Ammon's horn (tissue), 1 donor: Measurements from ENCODE around the gene PCGF3.
"Not testable (repeated sequence)": the region's sequence is repeated elsewhere in the genome, so short reads cannot be mapped to it uniquely, and the experiment has no call there.

Experiments used
- DNase-seq: peaks from one replicate; pipeline ENCODE4 v3.0.0-alpha.2; 2016; ENCODE audit warnings: low spot score

Gene PCGF3

DNA sequence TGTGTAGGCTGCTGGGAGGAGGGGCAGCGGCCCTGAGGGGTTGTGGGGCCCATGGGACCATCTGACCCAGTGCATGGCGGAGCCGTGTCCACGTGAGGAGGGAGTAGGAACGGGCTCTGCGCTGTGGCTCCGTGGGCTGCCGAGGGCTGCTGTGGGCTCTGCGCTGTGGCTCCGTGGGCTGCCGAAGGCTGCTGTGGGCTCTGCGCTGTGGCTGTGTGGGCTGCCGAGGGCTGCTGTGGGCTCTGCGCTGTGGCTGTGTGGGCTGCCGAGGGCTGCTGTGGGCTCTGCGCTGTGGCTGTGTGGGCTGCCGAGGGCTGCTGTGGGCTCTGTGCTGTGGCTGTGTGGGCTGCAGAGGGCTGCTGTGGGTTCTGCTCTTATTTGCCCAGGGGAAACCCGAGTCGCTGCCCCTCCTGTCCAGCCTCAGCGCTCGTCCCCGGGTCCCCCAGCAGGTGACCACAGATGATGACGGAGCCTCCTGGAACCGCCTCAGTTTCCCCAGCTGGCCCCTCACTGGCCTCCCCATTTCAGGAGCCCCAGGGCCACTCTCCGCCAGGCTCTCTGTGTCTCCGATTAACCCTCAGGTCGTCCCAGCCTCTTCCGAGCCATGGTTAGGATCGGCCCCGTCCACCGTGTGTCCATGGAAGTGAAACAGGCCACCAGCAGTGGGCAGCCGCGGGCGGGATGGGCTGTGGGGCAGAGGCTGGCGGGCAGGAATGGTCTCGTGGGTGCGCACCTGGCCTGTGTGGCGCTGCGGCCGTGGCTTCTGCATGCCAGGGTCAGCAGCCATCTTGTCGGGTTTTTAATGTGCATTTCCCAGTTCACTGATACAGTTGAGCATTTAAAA lies 20.0 kb downstream of the PCGF3 start:
- no peak for DNase-seq

DNA sequence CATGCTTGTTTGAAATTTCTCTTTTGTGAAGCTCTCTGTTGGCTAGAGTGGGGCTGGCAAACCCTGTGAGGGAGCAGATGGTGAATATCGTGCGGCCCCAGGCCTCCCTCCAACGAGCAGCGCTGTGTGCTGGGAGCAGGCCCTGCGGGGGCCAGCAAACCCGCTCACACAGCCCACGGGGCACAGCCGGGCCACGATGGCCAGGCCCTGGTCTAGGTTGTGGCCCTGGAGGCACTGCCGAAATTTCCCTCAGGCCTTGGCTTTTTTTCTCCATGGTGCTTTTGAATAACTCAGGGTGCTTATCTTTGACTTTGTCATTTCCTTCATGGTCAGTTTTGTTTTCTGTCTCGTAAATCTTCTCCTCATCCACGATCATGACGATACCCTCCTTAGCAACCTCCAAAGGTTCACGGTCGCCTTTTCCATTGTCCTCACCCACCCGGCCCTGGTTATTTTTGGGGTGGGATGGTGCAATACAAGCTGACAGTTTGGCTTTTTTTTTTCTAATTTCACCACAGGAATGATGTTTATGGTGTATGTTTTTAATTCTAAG lies 20.7 kb downstream of the PCGF3 start:
- peak; percentile 40 for DNase-seq

DNA sequence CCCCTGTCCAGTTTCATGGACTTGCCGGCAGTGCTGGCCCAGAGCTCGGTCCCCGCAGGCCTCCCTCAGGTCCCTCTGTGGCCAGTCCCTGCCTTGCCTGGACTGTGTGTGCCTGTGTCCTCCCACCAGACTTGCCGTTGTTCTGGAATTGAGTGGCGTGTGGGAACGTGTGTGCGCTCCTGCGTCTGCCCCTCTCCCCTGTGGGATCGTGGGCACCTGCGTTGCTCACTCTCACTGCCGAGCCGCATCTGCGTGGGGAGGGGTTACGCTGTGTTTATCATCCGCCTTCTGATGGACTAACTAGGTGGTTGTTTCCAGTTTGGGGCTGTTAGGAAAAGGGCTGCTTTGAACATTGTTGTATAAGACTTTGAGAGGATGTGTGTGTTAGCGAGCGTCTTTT lies 21.2 kb downstream of the PCGF3 start:
- no peak for DNase-seq

DNA sequence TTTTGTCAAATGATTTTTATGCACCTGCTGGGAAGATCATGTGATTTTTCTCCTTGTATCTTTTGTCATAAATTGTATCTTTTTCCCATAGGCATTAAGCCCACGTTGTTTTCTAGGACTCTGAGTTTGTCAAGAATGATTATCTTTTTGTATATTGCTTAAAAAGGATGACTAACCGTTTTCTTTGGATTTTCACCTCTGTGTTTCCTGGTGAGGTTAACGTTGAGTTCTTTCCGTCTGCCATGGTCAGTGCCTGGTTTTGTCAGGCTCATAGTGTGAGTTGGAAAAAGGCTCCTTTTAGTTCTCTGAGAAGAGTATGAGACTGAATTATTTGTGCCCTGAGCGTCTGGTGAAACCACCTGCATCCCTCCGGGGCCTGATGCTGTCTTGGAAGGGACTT lies 21.9 kb downstream of the PCGF3 start:
- DNase-seq = no peak

DNA sequence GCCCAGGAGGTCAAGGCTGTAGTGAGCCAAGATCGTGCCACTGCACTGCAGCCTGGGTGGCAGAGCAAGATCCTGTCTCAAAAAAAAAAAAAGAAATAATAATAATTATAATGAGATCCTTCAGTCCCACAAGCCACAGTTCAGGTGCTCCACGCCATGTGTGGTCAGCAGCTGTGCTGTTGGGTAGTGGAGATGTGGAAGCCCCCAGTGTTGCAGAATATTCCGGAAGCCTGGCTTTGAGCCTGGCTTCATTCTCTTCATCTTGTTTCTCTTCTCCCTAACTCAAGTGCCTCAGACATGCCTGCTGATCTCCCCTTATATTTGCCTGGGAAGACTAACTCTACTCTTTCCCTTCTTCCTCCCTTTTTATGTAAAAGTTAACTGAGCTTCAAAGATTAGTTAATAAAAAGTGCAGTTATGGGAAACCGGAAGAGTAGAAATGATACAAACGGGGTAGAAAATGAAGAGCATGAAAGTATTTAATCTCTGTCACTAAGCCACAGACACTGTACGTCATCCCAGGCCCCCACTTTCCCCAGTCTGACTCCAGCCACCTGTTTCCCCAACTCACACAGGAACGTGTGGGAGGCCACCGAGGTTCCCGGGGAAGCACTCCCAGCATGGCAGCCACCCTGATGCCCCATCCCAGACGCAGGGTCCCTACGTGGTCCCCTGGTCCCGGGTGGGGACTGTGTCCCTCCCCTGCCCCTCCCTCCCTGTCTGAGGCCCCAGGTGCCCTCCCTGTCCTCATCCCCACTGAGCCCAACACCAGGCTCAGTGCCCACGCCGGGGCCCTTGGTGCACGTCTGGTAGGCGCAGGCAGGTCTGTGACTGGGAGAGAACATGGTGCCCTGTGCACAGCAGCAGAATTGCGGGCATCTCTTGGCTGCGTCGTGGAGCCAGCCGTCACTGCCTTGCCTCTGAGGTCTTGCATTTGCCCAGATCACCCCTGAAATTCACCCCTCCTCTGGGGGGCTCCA lies 24.0 kb downstream of the PCGF3 start:
- no peak for DNase-seq

DNA sequence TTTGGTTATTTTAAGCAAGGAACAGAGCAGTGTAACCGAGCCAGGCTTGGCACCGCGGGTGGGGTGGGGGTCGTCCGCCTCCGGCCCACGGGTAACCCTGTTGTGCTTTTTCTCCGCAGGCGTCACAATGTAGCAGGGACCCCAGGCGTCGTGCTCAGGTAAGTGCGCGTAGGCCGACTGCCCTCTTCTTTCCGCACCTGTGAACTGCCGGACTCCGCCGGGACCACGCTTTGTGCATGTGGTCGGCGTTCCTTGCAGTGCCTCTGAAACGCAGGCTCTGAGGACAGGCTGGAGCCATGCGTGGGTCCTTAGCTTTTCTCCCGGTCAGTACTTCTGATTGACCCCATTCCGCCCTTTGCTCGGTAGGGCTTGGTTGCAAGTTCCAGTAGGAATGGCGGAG lies 24.9 kb downstream of the PCGF3 start:
- no peak for DNase-seq

DNA sequence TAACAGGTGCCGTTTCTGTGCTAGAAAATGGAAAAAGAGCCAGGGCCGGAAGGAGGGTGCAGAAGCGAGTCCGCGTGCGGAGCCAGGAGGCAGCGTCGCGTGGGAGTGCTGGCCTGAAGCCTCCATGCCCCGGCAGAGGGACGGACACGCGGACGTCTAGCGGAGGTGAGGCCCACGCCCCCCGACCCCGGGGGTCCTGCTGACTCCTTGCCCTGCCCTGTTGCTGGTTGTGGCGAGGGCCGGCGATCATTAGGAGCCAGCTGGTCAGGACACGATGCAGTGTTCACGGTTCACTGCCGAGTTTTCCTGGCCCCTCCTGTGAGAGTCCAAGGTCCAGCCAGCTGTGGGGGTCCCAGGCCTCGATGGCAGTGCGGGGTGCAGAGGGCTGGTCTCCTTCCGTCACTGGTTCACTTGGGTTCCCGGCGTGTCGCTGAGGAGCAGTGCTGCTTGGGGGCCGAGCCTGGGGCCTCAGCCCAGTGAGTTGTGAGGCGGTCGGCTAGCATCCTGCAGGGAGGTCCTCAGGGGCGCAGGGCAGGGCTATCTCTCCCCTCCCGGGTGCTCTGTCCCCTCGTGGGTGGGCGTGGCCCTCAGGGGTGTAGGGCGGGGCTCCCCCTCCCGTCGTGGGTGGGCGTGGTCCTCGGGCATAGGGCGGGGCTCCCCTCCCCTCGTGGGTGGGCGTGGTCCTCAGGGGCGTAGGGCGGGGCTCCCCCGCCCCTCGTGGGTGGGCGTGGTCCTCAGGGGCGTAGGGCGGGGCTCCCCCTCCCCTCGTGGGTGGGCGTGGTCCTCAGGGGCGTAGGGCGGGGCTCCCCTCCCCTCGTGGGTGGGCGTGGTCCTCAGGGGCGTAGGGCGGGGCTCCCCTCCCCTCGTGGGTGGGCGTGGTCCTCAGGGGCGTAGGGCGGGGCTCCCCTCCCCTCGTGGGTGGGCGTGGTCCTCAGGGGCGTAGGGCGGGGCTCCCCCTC lies 25.6 kb downstream of the PCGF3 start:
- not testable (repeated sequence) for DNase-seq

DNA sequence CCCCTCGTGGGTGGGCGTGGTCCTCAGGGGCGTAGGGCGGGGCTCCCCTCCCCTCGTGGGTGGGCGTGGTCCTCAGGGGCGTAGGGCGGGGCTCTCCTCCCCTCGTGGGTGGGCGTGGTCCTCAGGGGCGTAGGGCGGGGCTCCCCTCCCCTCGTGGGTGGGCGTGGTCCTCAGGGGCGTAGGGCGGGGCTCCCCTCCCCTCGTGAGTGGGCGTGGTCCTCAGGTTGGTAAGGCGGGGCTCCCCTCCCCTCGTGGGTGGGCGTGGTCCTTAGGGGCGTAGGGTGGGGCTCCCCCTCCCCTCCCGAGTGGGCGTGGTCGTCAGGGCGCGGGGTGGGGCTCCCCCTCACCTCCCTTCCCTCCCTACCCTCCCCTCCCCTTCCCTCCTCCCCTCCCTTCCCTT lies 26.3 kb downstream of the PCGF3 start:
- DNase-seq = not testable (repeated sequence)

DNA sequence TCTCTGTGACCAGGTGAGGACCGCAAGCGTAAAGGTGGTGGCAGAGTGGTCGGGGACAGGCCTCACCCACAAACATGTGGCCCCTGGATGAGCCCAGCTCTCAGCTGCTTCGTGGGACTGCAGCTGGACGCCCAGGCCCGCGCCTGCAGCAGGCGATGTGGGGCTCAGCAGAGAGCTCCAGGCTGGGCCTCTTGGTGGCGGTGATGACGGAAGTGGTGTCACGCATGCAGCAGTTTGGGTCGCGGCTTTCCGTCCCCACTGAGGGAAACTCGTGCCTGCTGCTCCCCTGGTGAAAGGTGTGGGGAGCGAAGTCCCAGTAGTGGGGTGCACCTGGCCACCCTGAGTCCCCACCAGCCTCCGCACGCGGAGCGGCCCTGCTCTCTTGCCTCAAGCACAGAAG lies 26.9 kb downstream of the PCGF3 start:
- DNase-seq = no peak

DNA sequence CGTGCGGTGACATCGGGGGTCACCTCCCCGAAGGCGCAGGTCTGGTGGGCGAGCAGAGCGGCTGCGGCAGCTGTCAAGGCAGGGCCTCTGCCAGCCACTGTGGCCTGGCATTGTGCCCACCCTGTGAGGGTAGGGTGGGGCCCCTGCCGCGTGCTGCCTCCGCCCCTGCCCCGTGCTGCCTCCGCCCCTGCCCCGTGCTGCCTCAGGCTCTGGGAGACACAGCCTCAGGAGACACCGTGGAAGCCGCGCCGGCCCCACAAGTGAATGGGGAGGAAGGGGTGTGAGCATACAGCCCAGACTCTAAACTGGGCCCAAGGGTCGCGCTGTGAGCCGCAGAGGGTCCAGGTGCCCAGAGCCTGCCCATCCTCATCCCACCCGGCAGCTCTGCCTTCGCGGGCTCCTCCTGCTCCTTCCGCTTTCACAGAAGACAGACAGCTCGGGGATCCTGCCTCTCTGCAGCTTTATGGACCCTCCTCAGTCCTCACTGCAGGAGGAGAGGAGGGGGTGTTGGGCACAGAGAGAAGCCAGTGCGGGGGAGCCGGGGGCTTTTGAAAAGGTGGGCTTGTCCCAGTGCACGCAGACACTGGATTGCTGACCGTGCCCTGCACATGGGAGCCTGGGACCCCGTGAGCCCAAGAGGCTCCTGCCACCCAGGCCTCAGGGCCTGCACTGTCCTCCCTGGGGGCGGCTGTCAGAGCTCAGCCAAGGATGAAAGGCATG lies 27.4 kb downstream of the PCGF3 start:
- no peak for DNase-seq

DNA sequence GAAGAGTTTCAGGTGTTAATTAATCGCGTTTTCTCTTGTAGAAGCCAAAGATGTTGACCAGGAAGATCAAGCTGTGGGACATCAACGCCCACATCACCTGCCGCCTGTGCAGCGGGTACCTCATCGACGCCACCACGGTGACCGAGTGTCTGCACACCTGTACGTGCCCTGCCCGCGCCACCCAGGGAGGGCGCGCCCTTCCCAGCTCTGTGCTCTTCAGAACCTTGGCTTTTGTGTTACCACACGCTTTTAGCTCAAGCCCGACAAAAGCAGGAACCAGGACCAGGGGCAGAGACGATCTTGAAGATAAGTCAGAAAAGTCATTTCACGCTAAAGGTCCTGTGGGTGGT lies 28.0 kb downstream of the PCGF3 start:
- no peak for DNase-seq

DNA sequence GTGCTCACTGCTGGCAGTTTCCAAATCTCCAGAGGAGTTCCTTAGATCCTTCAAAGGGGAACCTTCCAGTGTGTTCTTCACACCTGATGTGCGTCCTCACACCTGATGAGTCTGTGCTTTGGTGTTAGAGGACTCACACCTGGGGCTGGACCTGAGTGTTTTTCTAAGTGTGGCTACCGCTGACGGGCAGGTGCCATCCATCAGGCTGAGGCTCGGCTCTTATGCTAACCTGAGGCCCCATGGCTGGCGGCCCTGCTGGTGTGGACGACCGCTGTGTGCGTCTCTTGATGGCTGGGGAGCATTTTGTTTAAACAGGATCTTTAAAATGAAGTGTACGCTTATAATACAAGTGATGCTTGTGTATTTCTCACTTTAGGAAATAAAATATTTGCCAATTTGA lies 28.4 kb downstream of the PCGF3 start:
- DNase-seq = no peak

DNA sequence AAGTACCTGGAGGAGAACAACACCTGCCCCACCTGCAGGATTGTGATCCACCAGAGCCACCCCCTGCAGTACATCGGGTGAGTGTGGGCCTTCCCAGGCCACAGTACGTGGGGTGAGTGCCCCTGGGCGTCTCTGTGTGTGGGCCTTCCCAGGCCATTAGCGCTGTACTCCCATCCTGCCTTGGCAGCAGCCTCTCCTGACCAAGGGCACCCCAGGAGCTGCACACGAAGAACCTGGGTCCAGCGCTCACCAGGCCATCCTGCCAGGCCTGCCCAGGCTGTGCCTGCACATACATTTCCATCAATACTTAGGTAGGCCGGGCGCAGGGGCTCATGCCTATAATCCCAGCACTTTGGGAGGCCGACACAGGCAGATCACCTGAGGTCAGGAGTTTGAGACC lies 29.3 kb downstream of the PCGF3 start:
- DNase-seq = no peak

DNA sequence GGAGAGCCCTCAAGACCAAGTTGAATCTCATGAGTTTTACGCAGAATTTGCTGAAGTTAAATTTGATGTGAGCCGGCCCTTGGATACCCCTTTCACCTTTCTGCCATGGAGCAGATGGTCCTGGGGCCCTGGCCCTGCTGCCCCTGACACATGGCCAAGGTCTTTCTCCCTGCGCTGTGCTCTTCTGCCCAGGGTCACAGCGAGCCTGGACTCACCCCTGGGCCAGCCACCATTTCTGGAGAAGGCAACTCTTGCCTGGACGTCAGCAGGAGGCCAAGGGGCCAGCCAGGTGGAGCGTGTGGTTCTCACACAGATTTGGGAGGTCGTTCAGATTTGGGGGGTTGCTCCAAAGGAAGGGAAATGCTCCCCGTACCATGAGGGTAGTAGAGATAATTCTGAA lies 30.0 kb downstream of the PCGF3 start:
- no peak for DNase-seq

DNA sequence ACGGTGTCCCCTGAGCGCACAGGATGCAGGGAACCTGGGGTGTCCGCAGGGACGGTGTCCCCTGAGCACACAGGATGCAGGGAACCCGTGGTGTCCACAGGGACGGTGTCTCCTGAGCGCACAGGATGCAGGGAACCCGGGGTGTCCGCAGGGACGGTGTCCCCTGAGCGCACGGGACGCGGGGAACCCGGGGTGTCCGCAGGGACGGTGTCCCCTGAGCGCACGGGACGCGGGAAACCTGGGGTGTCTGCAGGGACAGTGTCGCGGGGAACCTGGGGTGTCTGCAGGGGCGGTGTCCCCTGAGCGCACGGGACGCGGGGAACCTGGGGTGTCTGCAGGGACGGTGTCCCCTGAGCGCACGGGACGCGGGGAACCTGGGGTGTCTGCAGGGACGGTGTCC lies 30.9 kb downstream of the PCGF3 start:
- not testable (repeated sequence) for DNase-seq

DNA sequence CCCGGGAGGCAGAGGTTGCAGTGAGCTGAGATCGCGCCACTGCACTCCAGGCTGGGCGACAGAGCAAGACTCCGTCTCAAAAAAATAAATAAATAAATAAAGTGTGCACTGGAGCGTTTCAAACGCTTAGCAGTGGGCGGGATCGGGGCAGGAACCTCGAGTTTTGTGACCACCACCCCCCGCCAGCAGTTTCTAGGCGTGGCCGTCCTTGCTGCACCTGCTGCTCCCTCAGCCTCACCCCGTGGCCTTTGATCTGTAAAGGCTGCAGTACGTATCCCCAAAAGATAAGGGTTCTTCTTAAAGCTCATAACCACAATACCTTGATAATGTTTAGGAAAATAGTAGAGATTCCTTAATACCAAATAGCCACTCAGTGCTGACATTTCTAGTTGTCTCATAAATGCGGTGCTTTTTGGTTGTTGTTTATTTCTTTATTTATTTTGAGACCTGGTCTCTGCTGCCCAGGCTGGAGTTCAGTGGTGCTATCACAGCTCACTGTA lies 33.2 kb downstream of the PCGF3 start:
- DNase-seq = no peak

DNA sequence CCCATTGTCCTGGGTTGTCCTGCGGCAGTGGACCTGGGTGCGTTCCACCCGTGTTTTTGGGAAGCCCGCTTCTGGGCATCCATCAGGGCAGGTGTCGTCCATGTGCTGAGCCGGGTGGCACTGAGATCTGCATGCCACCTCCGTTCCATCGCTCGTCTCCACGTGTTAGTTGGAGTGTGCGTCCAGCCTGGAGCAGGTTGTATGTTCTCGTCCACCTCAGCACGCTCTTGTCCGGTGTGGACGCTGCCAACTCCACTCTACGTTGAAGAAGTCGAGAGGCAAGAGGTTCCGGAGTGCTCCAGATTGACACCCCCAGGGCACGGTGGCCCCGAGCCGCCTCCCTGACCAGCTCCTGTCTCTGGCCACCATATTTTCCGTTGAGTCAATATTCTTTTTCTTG lies 33.9 kb downstream of the PCGF3 start:
- no peak for DNase-seq

DNA sequence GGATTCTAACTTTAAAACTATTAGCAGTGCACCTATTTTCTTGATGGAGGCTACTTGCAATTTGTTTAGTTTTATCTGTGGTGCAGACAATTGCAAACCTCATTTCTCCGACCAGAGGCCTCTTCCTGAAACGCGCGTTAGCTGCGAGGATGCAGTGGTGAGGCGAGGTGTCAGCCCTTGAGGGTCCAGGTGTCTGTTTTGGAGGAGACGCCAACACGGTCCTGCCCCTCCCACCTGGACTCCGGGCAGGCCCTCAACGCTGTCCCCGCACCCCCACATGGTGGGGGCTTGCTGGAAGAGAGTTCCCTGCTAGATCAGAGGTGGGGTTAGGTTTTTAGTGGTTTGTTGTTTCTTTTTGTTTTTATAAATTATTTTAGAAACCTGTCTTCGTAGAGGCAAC lies 34.4 kb downstream of the PCGF3 start:
- DNase-seq = no peak

DNA sequence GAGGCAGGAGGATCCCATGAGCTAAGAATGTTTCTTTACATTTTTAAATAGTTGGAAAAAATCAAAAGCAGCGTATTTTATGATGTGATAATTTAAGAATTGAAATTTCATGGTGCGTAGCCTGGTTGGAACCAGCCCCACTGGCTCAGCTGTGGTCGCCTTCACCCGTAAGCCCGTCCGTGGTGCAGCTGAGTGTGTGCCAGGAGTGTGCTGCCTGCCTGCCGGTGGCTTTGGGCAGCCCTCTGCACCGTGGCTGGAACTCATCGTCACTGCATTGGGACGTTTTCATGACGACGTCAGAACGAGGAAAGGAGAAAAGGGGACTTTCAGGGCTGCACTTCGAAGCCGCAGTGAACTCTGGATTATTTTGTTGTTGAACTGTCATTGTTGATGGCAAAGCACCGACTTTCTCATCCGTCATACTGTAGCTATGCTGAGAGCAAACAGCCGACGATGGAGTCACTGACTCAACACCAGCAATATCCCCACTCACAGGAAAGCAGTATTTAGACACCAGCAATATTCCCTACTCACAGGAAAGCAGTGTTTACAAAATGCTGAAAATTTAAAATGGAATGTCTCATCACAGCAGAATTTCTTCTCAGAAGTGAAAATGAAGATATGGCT lies 35.1 kb downstream of the PCGF3 start:
- no peak for DNase-seq

DNA sequence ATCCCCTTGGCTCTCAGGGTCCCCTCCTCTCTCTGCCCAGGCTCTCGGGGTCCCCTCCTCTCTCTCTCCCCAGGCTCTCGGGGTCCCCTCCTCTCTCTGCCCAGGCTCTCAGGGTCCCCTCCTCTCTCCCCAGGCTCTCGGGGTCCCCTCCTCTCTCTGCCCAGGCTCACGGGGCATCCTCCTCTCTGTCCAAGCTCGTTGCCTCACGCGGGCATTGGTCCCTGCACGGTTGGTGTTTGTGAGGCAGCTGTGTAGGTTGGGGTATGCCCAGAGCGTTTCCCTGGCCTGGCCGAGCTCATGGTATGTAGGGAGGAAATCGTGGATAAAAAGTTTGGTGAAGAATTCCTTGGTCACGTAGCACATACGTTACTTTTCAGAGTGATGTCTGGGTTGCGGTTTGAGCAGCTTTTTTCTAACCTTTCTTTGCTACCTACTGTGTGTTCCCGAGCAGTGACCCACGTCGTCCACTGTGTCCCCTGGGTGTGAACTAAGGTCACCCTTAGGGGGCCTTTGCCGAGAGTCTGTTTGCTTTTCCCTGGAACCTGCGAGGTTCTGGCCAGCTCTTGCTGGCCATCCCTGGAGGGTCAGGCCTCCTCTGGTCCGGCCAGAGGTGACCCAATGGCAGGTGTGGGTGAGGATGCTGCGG lies 36.6 kb downstream of the PCGF3 start:
- DNase-seq = no peak
